Neuronal stem cell (in vitro differentiated cells): ENCODE results near the gene CMTM6.

ENCODE experiments used
- DNase-seq: peaks from one replicate; pipeline ENCODE4 v3.0.0-alpha.2; 2013; ENCODE audit warnings: low spot score
- H2AFZ ChIP-seq: one replicate; pipeline ENCODE4 v1.6.1; 2013; ENCODE audit warnings: mild to moderate bottlenecking, low read length, inconsistent platforms
- H2AK5ac ChIP-seq: 2 replicates; pipeline ENCODE4 v1.6.1; 2013; ENCODE audit warnings: low read depth, mild to moderate bottlenecking, inconsistent platforms, low read length, moderate library complexity, mixed read lengths
- H2BK120ac ChIP-seq: 2 replicates; pipeline ENCODE4 v1.6.1; 2013; ENCODE audit warnings: low read depth, mild to moderate bottlenecking, inconsistent platforms, low read length, moderate library complexity, mixed read lengths
- H2BK12ac ChIP-seq: one replicate; pipeline ENCODE4 v1.6.1; 2013; ENCODE audit warnings: low read length, inconsistent platforms
- H2BK15ac ChIP-seq: 2 replicates; pipeline ENCODE4 v1.6.1; 2013; ENCODE audit warnings: mild to moderate bottlenecking, low read length, inconsistent platforms, mixed read lengths
- H2BK5ac ChIP-seq: one replicate; pipeline ENCODE4 v1.6.1; 2013; ENCODE audit warnings: inconsistent platforms, mild to moderate bottlenecking, low read length, moderate library complexity
- H3K14ac ChIP-seq: one replicate; pipeline ENCODE4 v1.6.1; 2013; ENCODE audit warnings: low read length, inconsistent platforms
- H3K18ac ChIP-seq: 2 replicates; pipeline ENCODE4 v1.6.1; 2013; ENCODE audit warnings: low read length, inconsistent platforms
- H3K23ac ChIP-seq: 2 replicates; pipeline ENCODE4 v1.6.1; 2013; ENCODE audit warnings: low read depth, mild to moderate bottlenecking, mixed read lengths, low read length, inconsistent platforms; ENCODE audit not compliant: poor library complexity
- H3K27ac ChIP-seq: replicated peaks from 3 replicates; pipeline ENCODE4 v1.5.1; 2013; ENCODE audit warnings: low read length, inconsistent platforms
- H3K27me3 ChIP-seq, 3 experiments: 2 replicates each; pipeline ENCODE4 v1.6.1; 2013; ENCODE audit warnings: low read length in 3 of 3, mild to moderate bottlenecking in 2 of 3, inconsistent platforms in 1 of 3, low read depth in 1 of 3, mixed read lengths in 1 of 3, moderate library complexity in 1 of 3; ENCODE audit not compliant: control insufficient read depth in 3 of 3, insufficient read depth in 3 of 3
- H3K36me3 ChIP-seq, 2 donors: replicated peaks in 1 of 2; 2 replicates each; pipeline ENCODE4 v1.6.1; 2013; ENCODE audit warnings: low read length in 2 of 2; ENCODE audit not compliant: control insufficient read depth in 2 of 2, insufficient read depth in 2 of 2
- H3K4ac ChIP-seq: 2 replicates; pipeline ENCODE4 v1.6.1; 2013; ENCODE audit warnings: inconsistent platforms, mild to moderate bottlenecking, low read length, moderate library complexity
- H3K4me1 ChIP-seq, 2 donors: 1 replicate in 1 of 2; 2 replicates in 1 of 2; pipeline ENCODE4 v1.6.1; 2013; ENCODE audit warnings: low read length in 2 of 2, low read depth in 1 of 2; ENCODE audit not compliant: control insufficient read depth in 2 of 2, insufficient read depth in 1 of 2
- H3K4me2 ChIP-seq: one replicate; pipeline ENCODE4 v1.6.1; 2013; ENCODE audit warnings: mild to moderate bottlenecking, low read length, inconsistent platforms; ENCODE audit not compliant: insufficient read depth, poor library complexity, severe bottlenecking
- H3K4me3 ChIP-seq, 2 donors: 2 replicates each; pipeline ENCODE4 v1.5.1; 2013; ENCODE audit warnings: low read length in 2 of 2, mild to moderate bottlenecking in 2 of 2, inconsistent platforms in 1 of 2, moderate library complexity in 1 of 2
- H3K79me1 ChIP-seq: one replicate; pipeline ENCODE4 v1.6.1; 2013; ENCODE audit warnings: low read depth, mild to moderate bottlenecking, inconsistent platforms, low read length, moderate library complexity
- H3K9ac ChIP-seq: one replicate; pipeline ENCODE4 v1.6.1; 2013; ENCODE audit warnings: mild to moderate bottlenecking, low read depth, low read length, inconsistent platforms; ENCODE audit not compliant: poor library complexity
- H3K9me3 ChIP-seq, 2 donors: replicated peaks in 1 of 2; 2 replicates each; pipeline versions ENCODE3 to v1.6.1; 2013; ENCODE audit warnings: low read length in 2 of 2, mild to moderate bottlenecking in 2 of 2, inconsistent platforms in 1 of 2, low read depth in 1 of 2, mixed read lengths in 1 of 2, moderate library complexity in 1 of 2; ENCODE audit not compliant: control insufficient read depth in 2 of 2, insufficient read depth in 1 of 2
- H4K8ac ChIP-seq: one replicate; pipeline ENCODE4 v1.6.1; 2013; ENCODE audit warnings: low read depth, mild to moderate bottlenecking, inconsistent platforms, low read length, moderate library complexity
- H4K91ac ChIP-seq: one replicate; pipeline ENCODE4 v1.6.1; 2013; ENCODE audit warnings: low read length, low read depth, mild to moderate bottlenecking, inconsistent platforms; ENCODE audit not compliant: poor library complexity
- WGBS, 2 donors: extraction: QIAGEN DNeasy Blood & Tissue Kit; methylation state at CpG; one replicate each; pipeline ENCODE4 v1.1.7; 2013; ENCODE audit warnings: missing lambda C conversion rate in 2 of 2, mixed read lengths in 1 of 2; ENCODE audit not compliant: insufficient read length in 2 of 2, insufficient replicate concordance in 1 of 2; ENCODE audit errors: extremely low coverage in 2 of 2; 5-methylcytosine and 5-hydroxymethylcytosine counted together
- small RNA-seq: library from polyadenylated mRNA; stranded (forward); fragments of <200 nt; extraction: miRNeasy Mini kit (QIAGEN cat#:217004); gene quantifications from one replicate; pipeline ENCODE3, GENCODE V24; 2013; ENCODE audit not compliant: insufficient read depth

Gene CMTM6

GRCh38 chr3:32432045-32432710 lies 70.5 kb downstream of the CMTM6 start:
- H3K27me3 ChIP-seq = no peaks in the 10 kb centered on the region
- H2AK5ac ChIP-seq = no peak overlapping the region
- H2AFZ ChIP-seq = no peak overlapping the region
- H3K4me1 ChIP-seq = no peaks in the 10 kb centered on the region
- no peak overlapping the region for H2BK5ac ChIP-seq
- no peak overlapping the region for H2BK15ac ChIP-seq
- H3K79me1 ChIP-seq = no peaks in the 10 kb centered on the region
- no peak overlapping the region for H4K91ac ChIP-seq
- no peak overlapping the region for H3K23ac ChIP-seq
- no peaks in the 10 kb centered on the region for H3K9me3 ChIP-seq
- no peak overlapping the region for H4K8ac ChIP-seq
- no peak overlapping the region for H3K4ac ChIP-seq
- H3K9ac ChIP-seq = no peak overlapping the region
- H3K18ac ChIP-seq = no peak overlapping the region
- no peak overlapping the region for H3K14ac ChIP-seq
- H2BK12ac ChIP-seq = no peak overlapping the region
- DNase-seq = no peak
- H3K4me3 ChIP-seq = no peak overlapping the region
- no peak overlapping the region for H3K4me2 ChIP-seq
- H3K36me3 ChIP-seq = peaks cover 1 to 8% of the 10 kb centered on the region in 2 donors
- H3K27ac ChIP-seq = no peak overlapping the region
- no peak overlapping the region for H2BK120ac ChIP-seq
- no CpG with 5 or more reads among the region's 6 CpGs for WGBS, 2 donors

- Histone ChIP-seq H2BK120ac (no peak overlapping the region), H3K4me1 (no peaks in the 10 kb centered on the region), H2AFZ (no peak overlapping the region), H3K27ac (no peak overlapping the region), H3K18ac (no peak overlapping the region), H3K36me3 (peaks cover 1 to 8% of the 10 kb centered on the region in 2 donors), H3K9me3 (no peaks in the 10 kb centered on the region), H3K4ac (no peak overlapping the region), H3K14ac (no peak overlapping the region), H2AK5ac (no peak overlapping the region), H3K9ac (no peak overlapping the region), H2BK12ac (no peak overlapping the region), H3K4me2 (no peak overlapping the region), H3K23ac (no peak overlapping the region), H2BK5ac (no peak overlapping the region), H3K4me3 (no peak overlapping the region), H3K79me1 (no peaks in the 10 kb centered on the region), H4K8ac (no peak overlapping the region), H4K91ac (no peak overlapping the region), H3K27me3 (no peaks in the 10 kb centered on the region), H2BK15ac (no peak overlapping the region)
- WGBS, 2 donors = no CpG with 5 or more reads among the region's 3 CpGs
- DNase-seq = no peak
These were observed 71.2 kb downstream of the CMTM6 start for GRCh38 chr3:32431481-32431880.

Small RNA genes within 50 kb of the gene (small RNA-seq; reads per million reads assigned to genes)
- gene MIR548AY = 2.0 reads per million
